ENCODE data around the gene SREBF1.
A peak's percentile ranks its signal among the peaks of the same experiment; 100 is the strongest.

SREBF1 gene

GRCh38 chr17:17780922-17781590 lies 55.7 kb downstream of the SREBF1 start:
- Histone ChIP-seq H4K91ac (ENCODE audit: low read depth, low read length, poor library complexity) (no peak overlapping the region), H3K14ac (ENCODE audit: low read length) (no peak overlapping the region), H3K23ac (ENCODE audit: low read depth, low read length, poor library complexity) (no peak overlapping the region), H2AFZ (ENCODE audit: low read length) (no peak overlapping the region), H2BK12ac (ENCODE audit: low read length) (no peak overlapping the region), H2BK15ac (ENCODE audit: low read length) (peak overlapping the region; percentile 10), H3K36me3 (replicated peaks in 1 of 2; ENCODE audit: control insufficient read depth in 2 of 2, insufficient read depth in 2 of 2, low read length in 2 of 2) (peaks cover 0 to 11% of the 10 kb centered on the region in 2 donors), H3K79me1 (ENCODE audit: low read depth, low read length) (peaks cover 21% of the 10 kb centered on the region), H2AK5ac (ENCODE audit: low read depth, low read length) (peak overlapping the region; percentile 95), H3K9me3 (replicated peaks in 1 of 2; ENCODE audit: control insufficient read depth in 2 of 2, insufficient read depth in 1 of 2, low read depth in 1 of 2, low read length in 2 of 2) (no peaks in the 10 kb centered on the region), H3K27ac (replicated peaks; ENCODE audit: low read length) (peak overlapping the region; percentile 56), H3K18ac (ENCODE audit: low read length) (peak overlapping the region; percentile 87), H3K4me3 (ENCODE audit: low read length in 2 of 2) (peak overlapping the region; percentile 0 to 60), H4K8ac (ENCODE audit: low read depth, low read length) (no peak overlapping the region), H3K4ac (ENCODE audit: low read length) (no peak overlapping the region), H3K9ac (ENCODE audit: low read depth, low read length, poor library complexity) (peak overlapping the region; percentile 38), H3K27me3 (ENCODE audit: control insufficient read depth in 3 of 3, insufficient read depth in 3 of 3, low read depth in 1 of 3, low read length in 3 of 3) (peaks cover 0 to 2% (median 0%) of the 10 kb centered on the region in 3 experiments), H3K4me2 (ENCODE audit: insufficient read depth, low read length, poor library complexity, severe bottlenecking) (peak overlapping the region; percentile 97), H3K4me1 (ENCODE audit: control insufficient read depth in 2 of 2, insufficient read depth in 1 of 2, low read depth in 1 of 2, low read length in 2 of 2) (peaks cover 45 to 48% of the 10 kb centered on the region in 2 donors), H2BK120ac (ENCODE audit: low read depth, low read length) (peak overlapping the region; percentile 38), H2BK5ac (ENCODE audit: low read length) (peak overlapping the region; percentile 77)
- no CpG with 5 or more reads among the region's 11 CpGs for WGBS, 2 donors (ENCODE audit: extremely low coverage in 2 of 2, insufficient read length in 2 of 2, insufficient replicate concordance in 1 of 2)
- peak; percentile 68 for DNase-seq (ENCODE audit: low spot score)

- Histone ChIP-seq H2BK120ac (ENCODE audit: low read depth, low read length) (no peak overlapping the region), H3K9ac (ENCODE audit: low read depth, low read length, poor library complexity) (peak overlapping the region; percentile 79), H3K4me3 (ENCODE audit: low read length in 2 of 2) (no peak overlapping the region), H3K9me3 (replicated peaks in 1 of 2; ENCODE audit: control insufficient read depth in 2 of 2, insufficient read depth in 1 of 2, low read depth in 1 of 2, low read length in 2 of 2) (no peaks in the 10 kb centered on the region), H4K8ac (ENCODE audit: low read depth, low read length) (no peak overlapping the region), H2BK5ac (ENCODE audit: low read length) (no peak overlapping the region), H3K4me1 (ENCODE audit: control insufficient read depth in 2 of 2, insufficient read depth in 1 of 2, low read depth in 1 of 2, low read length in 2 of 2) (peaks cover 27 to 32% of the 10 kb centered on the region in 2 donors), H3K27me3 (ENCODE audit: control insufficient read depth in 3 of 3, insufficient read depth in 3 of 3, low read depth in 1 of 3, low read length in 3 of 3) (peaks cover 0 to 2% (median 0%) of the 10 kb centered on the region in 3 experiments), H2BK12ac (ENCODE audit: low read length) (no peak overlapping the region), H3K36me3 (replicated peaks in 1 of 2; ENCODE audit: control insufficient read depth in 2 of 2, insufficient read depth in 2 of 2, low read length in 2 of 2) (peaks cover 0 to 16% of the 10 kb centered on the region in 2 donors), H3K14ac (ENCODE audit: low read length) (no peak overlapping the region), H3K18ac (ENCODE audit: low read length) (peak overlapping the region; percentile 87), H3K27ac (replicated peaks; ENCODE audit: low read length) (no peak overlapping the region), H4K91ac (ENCODE audit: low read depth, low read length, poor library complexity) (no peak overlapping the region), H3K23ac (ENCODE audit: low read depth, low read length, poor library complexity) (no peak overlapping the region), H3K4me2 (ENCODE audit: insufficient read depth, low read length, poor library complexity, severe bottlenecking) (no peak overlapping the region), H2BK15ac (ENCODE audit: low read length) (no peak overlapping the region), H3K79me1 (ENCODE audit: low read depth, low read length) (peaks cover 8% of the 10 kb centered on the region), H2AK5ac (ENCODE audit: low read depth, low read length) (peak overlapping the region; percentile 53), H2AFZ (ENCODE audit: low read length) (no peak overlapping the region), H3K4ac (ENCODE audit: low read length) (peak overlapping the region; percentile 17)
- no peak for DNase-seq (ENCODE audit: low spot score)
- WGBS, 2 donors (ENCODE audit: extremely low coverage in 2 of 2, insufficient read length in 2 of 2, insufficient replicate concordance in 1 of 2): no CpG with 5 or more reads among the region's 16 CpGs
Observed at GRCh38 chr17:17779015-17779611, 57.7 kb downstream of the SREBF1 start.

- H4K91ac ChIP-seq (ENCODE audit: low read depth, low read length, poor library complexity): no peak overlapping the region
- H3K4me2 ChIP-seq (ENCODE audit: insufficient read depth, low read length, poor library complexity, severe bottlenecking): no peak overlapping the region
- H3K9me3 ChIP-seq (replicated peaks in 1 of 2; ENCODE audit: control insufficient read depth in 2 of 2, insufficient read depth in 1 of 2, low read depth in 1 of 2, low read length in 2 of 2): no peaks in the 10 kb centered on the region
- H3K4ac ChIP-seq (ENCODE audit: low read length): no peak overlapping the region
- H4K8ac ChIP-seq (ENCODE audit: low read depth, low read length): no peak overlapping the region
- no peak overlapping the region for H3K9ac ChIP-seq (ENCODE audit: low read depth, low read length, poor library complexity)
- H2BK12ac ChIP-seq (ENCODE audit: low read length): no peak overlapping the region
- no peak overlapping the region for H2AFZ ChIP-seq (ENCODE audit: low read length)
- H3K4me1 ChIP-seq (ENCODE audit: control insufficient read depth in 2 of 2, insufficient read depth in 1 of 2, low read depth in 1 of 2, low read length in 2 of 2): peaks cover 25 to 28% of the 10 kb centered on the region in 2 donors
- DNase-seq (ENCODE audit: low spot score): no peak
- H3K27me3 ChIP-seq (ENCODE audit: control insufficient read depth in 3 of 3, insufficient read depth in 3 of 3, low read depth in 1 of 3, low read length in 3 of 3): peaks cover 0 to 2% (median 0%) of the 10 kb centered on the region in 3 experiments
- peak overlapping the region; percentile 53 for H2AK5ac ChIP-seq (ENCODE audit: low read depth, low read length)
- H3K4me3 ChIP-seq (ENCODE audit: low read length in 2 of 2): no peak overlapping the region
- H3K79me1 ChIP-seq (ENCODE audit: low read depth, low read length): peaks cover 6% of the 10 kb centered on the region
- H3K18ac ChIP-seq (ENCODE audit: low read length): peak overlapping the region; percentile 12
- H3K14ac ChIP-seq (ENCODE audit: low read length): no peak overlapping the region
- no peak overlapping the region for H3K27ac ChIP-seq (replicated peaks; ENCODE audit: low read length)
- no peak overlapping the region for H3K23ac ChIP-seq (ENCODE audit: low read depth, low read length, poor library complexity)
- H2BK5ac ChIP-seq (ENCODE audit: low read length): no peak overlapping the region
- H2BK120ac ChIP-seq (ENCODE audit: low read depth, low read length): no peak overlapping the region
- WGBS, 2 donors (ENCODE audit: extremely low coverage in 2 of 2, insufficient read length in 2 of 2, insufficient replicate concordance in 1 of 2): no CpG with 5 or more reads among the region's 8 CpGs
- H3K36me3 ChIP-seq (replicated peaks in 1 of 2; ENCODE audit: control insufficient read depth in 2 of 2, insufficient read depth in 2 of 2, low read length in 2 of 2): peaks cover 0 to 16% of the 10 kb centered on the region in 2 donors
- no peak overlapping the region for H2BK15ac ChIP-seq (ENCODE audit: low read length)
Observed at GRCh38 chr17:17778308-17779014, 58.3 kb downstream of the SREBF1 start.

GRCh38 chr17:17776889-17777288 lies 59.9 kb downstream of the SREBF1 start:
- H3K18ac ChIP-seq (ENCODE audit: low read length): no peak overlapping the region
- H3K27ac ChIP-seq (replicated peaks; ENCODE audit: low read length): no peak overlapping the region
- no peak overlapping the region for H2AK5ac ChIP-seq (ENCODE audit: low read depth, low read length)
- H3K79me1 ChIP-seq (ENCODE audit: low read depth, low read length): peaks cover 12% of the 10 kb centered on the region
- no CpG with 5 or more reads among the region's 3 CpGs for WGBS, 2 donors (ENCODE audit: extremely low coverage in 2 of 2, insufficient read length in 2 of 2, insufficient replicate concordance in 1 of 2)
- H3K14ac ChIP-seq (ENCODE audit: low read length): no peak overlapping the region
- no peak overlapping the region for H3K9ac ChIP-seq (ENCODE audit: low read depth, low read length, poor library complexity)
- no peak overlapping the region for H2BK15ac ChIP-seq (ENCODE audit: low read length)
- no peak overlapping the region for H2AFZ ChIP-seq (ENCODE audit: low read length)
- peaks cover 25 to 28% of the 10 kb centered on the region in 2 donors for H3K4me1 ChIP-seq (ENCODE audit: control insufficient read depth in 2 of 2, insufficient read depth in 1 of 2, low read depth in 1 of 2, low read length in 2 of 2)
- H3K9me3 ChIP-seq (replicated peaks in 1 of 2; ENCODE audit: control insufficient read depth in 2 of 2, insufficient read depth in 1 of 2, low read depth in 1 of 2, low read length in 2 of 2): no peaks in the 10 kb centered on the region
- H3K27me3 ChIP-seq (ENCODE audit: control insufficient read depth in 3 of 3, insufficient read depth in 3 of 3, low read depth in 1 of 3, low read length in 3 of 3): peaks cover 0 to 2% (median 0%) of the 10 kb centered on the region in 3 experiments
- no peak overlapping the region for H3K4me2 ChIP-seq (ENCODE audit: insufficient read depth, low read length, poor library complexity, severe bottlenecking)
- H3K23ac ChIP-seq (ENCODE audit: low read depth, low read length, poor library complexity): no peak overlapping the region
- no peak overlapping the region for H3K4me3 ChIP-seq (ENCODE audit: low read length in 2 of 2)
- peaks cover 0 to 16% of the 10 kb centered on the region in 2 donors for H3K36me3 ChIP-seq (replicated peaks in 1 of 2; ENCODE audit: control insufficient read depth in 2 of 2, insufficient read depth in 2 of 2, low read length in 2 of 2)
- no peak overlapping the region for H2BK120ac ChIP-seq (ENCODE audit: low read depth, low read length)
- no peak overlapping the region for H3K4ac ChIP-seq (ENCODE audit: low read length)
- DNase-seq (ENCODE audit: low spot score): no peak
- H2BK5ac ChIP-seq (ENCODE audit: low read length): no peak overlapping the region
- H4K91ac ChIP-seq (ENCODE audit: low read depth, low read length, poor library complexity): no peak overlapping the region
- no peak overlapping the region for H2BK12ac ChIP-seq (ENCODE audit: low read length)
- H4K8ac ChIP-seq (ENCODE audit: low read depth, low read length): no peak overlapping the region
